WTC11 (cell line): ENCODE data around the gene MRPL54. TPM values are rescaled to one million over a fixed set of nuclear protein-coding genes. Genes with fewer than 3 reads are reported as not detected.

ENCODE experiments used
- ATF1 ChIP-seq: sonication (generic); formaldehyde crosslinking; IDR thresholded peaks from 2 replicates; pipeline ENCODE4 v1.8.1; 2023; ENCODE audit warnings: mild to moderate bottlenecking, moderate library complexity, missing genetic modification reagents
- CREM ChIP-seq: sonication (generic); formaldehyde crosslinking; IDR thresholded peaks from 2 replicates; pipeline ENCODE4 v1.8.1; 2022; ENCODE audit warnings: mild to moderate bottlenecking, missing genetic modification reagents, moderate library complexity
- CTCF ChIP-seq: fragments of 200-600 bp; IDR thresholded peaks from 2 replicates; pipeline ENCODE4 v1.8.0; 2022; ENCODE audit warnings: antibody characterized with exemption
- E2F1 ChIP-seq: sonication (generic); formaldehyde crosslinking; IDR thresholded peaks from 2 replicates; pipeline ENCODE4 v1.8.0; 2022; ENCODE audit warnings: mild to moderate bottlenecking, missing genetic modification reagents
- ERG ChIP-seq: fragments of 250-450 bp; sonication (Bioruptor Pico); IDR thresholded peaks from 2 replicates; pipeline ENCODE4 v1.8.0; 2021; ENCODE audit warnings: mild to moderate bottlenecking
- ESRRA ChIP-seq: sonication (generic); formaldehyde crosslinking; IDR thresholded peaks from 2 replicates; pipeline ENCODE4 v1.8.1; 2022; ENCODE audit warnings: mild to moderate bottlenecking, missing genetic modification reagents, borderline replicate concordance
- FOXK1 ChIP-seq: sonication (generic); formaldehyde crosslinking; IDR thresholded peaks from 2 replicates; pipeline ENCODE4 v1.8.0; 2022; ENCODE audit warnings: mild to moderate bottlenecking, moderate library complexity, missing genetic modification reagents
- FOXP1 ChIP-seq: sonication (generic); formaldehyde crosslinking; IDR thresholded peaks from 2 replicates; pipeline ENCODE4 v1.8.0; 2022; ENCODE audit warnings: missing genetic modification reagents, mild to moderate bottlenecking, moderate library complexity, borderline replicate concordance
- GABPB1 ChIP-seq: sonication (generic); formaldehyde crosslinking; IDR thresholded peaks from 2 replicates; pipeline ENCODE4 v1.8.1; 2023; ENCODE audit warnings: mild to moderate bottlenecking, missing genetic modification reagents
- GTF2I ChIP-seq: fragments of 250-450 bp; sonication (Bioruptor Pico); conservative IDR thresholded peaks from 2 replicates; pipeline ENCODE4 v1.4.0; 2021; ENCODE audit warnings: mild to moderate bottlenecking
- HMGXB4 ChIP-seq: sonication (generic); formaldehyde crosslinking; IDR thresholded peaks from 2 replicates; pipeline ENCODE4 v1.8.1; 2023; ENCODE audit warnings: mild to moderate bottlenecking, moderate library complexity, missing genetic modification reagents
- JAZF1 ChIP-seq: fragments of 250-450 bp; sonication (Bioruptor Pico); IDR thresholded peaks from 2 replicates; pipeline ENCODE4 v1.9.0; 2021; ENCODE audit warnings: moderate library complexity, mild to moderate bottlenecking, inconsistent platforms
- MAX ChIP-seq: sonication (generic); formaldehyde crosslinking; IDR thresholded peaks from 2 replicates; pipeline ENCODE4 v1.8.0; 2022; ENCODE audit warnings: mild to moderate bottlenecking, missing genetic modification reagents
- MLX ChIP-seq: sonication (generic); formaldehyde crosslinking; IDR thresholded peaks from 2 replicates; pipeline ENCODE4 v1.8.1; 2023; ENCODE audit warnings: mild to moderate bottlenecking, missing genetic modification reagents, moderate library complexity
- NFATC4 ChIP-seq: fragments of 250-450 bp; sonication (Bioruptor Pico); IDR thresholded peaks from 2 replicates; pipeline ENCODE4 v1.9.0; 2021; ENCODE audit warnings: mild to moderate bottlenecking
- PREB ChIP-seq: sonication (generic); formaldehyde crosslinking; IDR thresholded peaks from 2 replicates; pipeline ENCODE4 v1.8.1; 2022; ENCODE audit warnings: mild to moderate bottlenecking, missing genetic modification reagents, moderate library complexity, borderline replicate concordance
- SP1 ChIP-seq: sonication (generic); formaldehyde crosslinking; conservative IDR thresholded peaks from 2 replicates; pipeline ENCODE4 v1.8.1; 2022; ENCODE audit warnings: missing genetic modification reagents
- STAT6 ChIP-seq: sonication (generic); formaldehyde crosslinking; conservative IDR thresholded peaks from 2 replicates; pipeline ENCODE4 v1.8.1; 2023; ENCODE audit warnings: mild to moderate bottlenecking, low read depth, missing genetic modification reagents, moderate library complexity
- TCF7 ChIP-seq: sonication (generic); formaldehyde crosslinking; IDR thresholded peaks from 2 replicates; pipeline ENCODE4 v1.8.0; 2022; ENCODE audit warnings: mild to moderate bottlenecking, low read depth, missing genetic modification reagents, moderate library complexity
- ZNF263 ChIP-seq: sonication (generic); formaldehyde crosslinking; IDR thresholded peaks from 2 replicates; pipeline ENCODE4 v1.8.1; 2022; ENCODE audit warnings: low read depth, mild to moderate bottlenecking, moderate library complexity, missing genetic modification reagents
- ZNF416 ChIP-seq: fragments of 250-450 bp; sonication (Bioruptor Pico); IDR thresholded peaks from 2 replicates; pipeline ENCODE4 v1.9.0; 2021; ENCODE audit warnings: mild to moderate bottlenecking, inconsistent platforms
- ZNF423 ChIP-seq: fragments of 250-450 bp; sonication (Bioruptor Pico); IDR thresholded peaks from 2 replicates; pipeline ENCODE4 v2.1.2; 2022; ENCODE audit warnings: mild to moderate bottlenecking, moderate library complexity
- ZNF532 ChIP-seq: fragments of 250-450 bp; sonication (Bioruptor Pico); IDR thresholded peaks from 2 replicates; pipeline ENCODE4 v1.9.0; 2021; ENCODE audit warnings: mild to moderate bottlenecking, borderline replicate concordance
- total RNA-seq: library from RNA; stranded (reverse); gene quantifications from 3 replicates; pipeline ENCODE4 v1.2.3, GENCODE V29; 2021

Gene MRPL54
- total RNA-seq, 1 experiment from 2014 or later = 62.3 TPM

GRCh38 chr19:3761382-3762129 is 926 bp upstream of the MRPL54 start, which contains the start of gene APBA3 (continued):
- TF ChIP-seq SP1 (CRISPR knock-in tag) = peak; percentile 65
- TF ChIP-seq HMGXB4 (CRISPR knock-in tag) = peak; percentile 79
- TF ChIP-seq ZNF263 = no peak
- no peak for TF ChIP-seq TCF7 (CRISPR knock-in tag)
- no peak for TF ChIP-seq PREB
- TF ChIP-seq MLX (CRISPR knock-in tag) = no peak
- TF ChIP-seq JAZF1 = no peak
- no peak for TF ChIP-seq STAT6 (CRISPR knock-in tag)
- no peak for TF ChIP-seq ERG (CRISPR knock-in tag)
- TF ChIP-seq ZNF532 (CRISPR knock-in tag) = no peak
- no peak for TF ChIP-seq ZNF423 (CRISPR knock-in tag)
- TF ChIP-seq NFATC4 = no peak
- 0 out of 2 replicates have a peak, but pooled peaks have one; percentile 32 for TF ChIP-seq GTF2I
- TF ChIP-seq ESRRA = no peak
- peak; percentile 90; the same call in 1 of the 2 replicates for TF ChIP-seq FOXP1 (CRISPR knock-in tag)
- no peak for TF ChIP-seq MAX (CRISPR knock-in tag)
- peak; percentile 57; the same call in 1 of the 2 replicates for TF ChIP-seq FOXK1 (CRISPR knock-in tag)
- peak; percentile 61 for TF ChIP-seq CTCF
- no peak for TF ChIP-seq ATF1 (CRISPR knock-in tag)
- TF ChIP-seq E2F1 = no peak
- no peak for TF ChIP-seq ZNF416 (CRISPR knock-in tag)
- peak; percentile 71 for TF ChIP-seq GABPB1
- no peak for TF ChIP-seq CREM
